Esophagus squamous epithelium (tissue), 5 donors: ENCODE results near the gene SMYD2. TPM values are rescaled to one million over a fixed set of nuclear protein-coding genes. Genes with fewer than 3 reads are reported as not detected.

ENCODE experiments used
- DNase-seq: peaks from one replicate; lab custom pipeline; 2025; lab: John Stamatoyannopoulos, UW
- H3K27ac ChIP-seq, 4 donors: fragments of 200-600 bp; sonication (generic); one replicate each; pipeline ENCODE4 v1.5.1; 2016 to 2019; ENCODE audit warnings: mild to moderate bottlenecking in 1 of 4
- H3K27me3 ChIP-seq, 4 donors: fragments of 200-600 bp; sonication (generic); 1 replicate in 3 of 4; 2 replicates in 1 of 4; pipeline versions ENCODE4 v1.5.1 to v1.6.0; 2017 to 2021; ENCODE audit warnings: antibody characterized with exemption in 1 of 4
- H3K36me3 ChIP-seq, 3 donors: fragments of 200-600 bp; sonication (generic); one replicate each; pipeline ENCODE4 v1.5.1; 2016 to 2019
- H3K4me1 ChIP-seq, 3 donors: fragments of 200-600 bp; sonication (generic); one replicate each; pipeline ENCODE4 v1.5.1; 2017 to 2019
- H3K4me3 ChIP-seq, 4 donors: fragments of 200-600 bp; sonication (generic); 1 replicate in 3 of 4; 2 replicates in 1 of 4; pipeline ENCODE4 v1.5.1; 2016 to 2019; ENCODE audit warnings: mild to moderate bottlenecking in 2 of 4, moderate library complexity in 1 of 4
- H3K9me3 ChIP-seq, 3 donors: fragments of 200-600 bp; sonication (generic); one replicate each; pipeline ENCODE4 v1.5.1; 2016 to 2019
- CTCF ChIP-seq, 6 experiments: fragments of 450-650 bp in 4 of 6; fragments of 200-600 bp in 2 of 6; sonication (generic) in 2 of 6; IDR thresholded peaks; one replicate each; pipeline ENCODE4 v1.5.1; 2016 to 2019; ENCODE audit warnings: antibody characterized with exemption in 6 of 6, mild to moderate bottlenecking in 4 of 6, moderate library complexity in 4 of 6
- POLR2A ChIP-seq, 4 donors: fragments of 450-650 bp; IDR thresholded peaks; one replicate each; pipeline ENCODE4 v1.6.1; 2017; ENCODE audit warnings: antibody characterized with exemption in 4 of 4, mild to moderate bottlenecking in 4 of 4, moderate library complexity in 3 of 4
- WGBS, 2 donors: methylation state at CpG; one replicate each; pipeline ENCODE4 v1.1.5; 2018; 5-methylcytosine and 5-hydroxymethylcytosine counted together
- intact Hi-C: fragments of 100-400 bp; cut with DNase I; formaldehyde crosslinking; loops from one replicate; pipeline ENCODE4 v1.15.0; 2022
- total RNA-seq, 4 donors: library from RNA; depleted of rRNA; stranded (reverse); fragments of >200 nt; gene quantifications; one replicate each; pipeline ENCODE4 v1.1.0, GENCODE V29; 2016
- donor health status: DM: yes; HTN: yes; CAD: no.

Gene SMYD2
- total RNA-seq, 4 donors from 2014 or later = 19.0 to 35.5 (median 30.4) TPM

DNA sequence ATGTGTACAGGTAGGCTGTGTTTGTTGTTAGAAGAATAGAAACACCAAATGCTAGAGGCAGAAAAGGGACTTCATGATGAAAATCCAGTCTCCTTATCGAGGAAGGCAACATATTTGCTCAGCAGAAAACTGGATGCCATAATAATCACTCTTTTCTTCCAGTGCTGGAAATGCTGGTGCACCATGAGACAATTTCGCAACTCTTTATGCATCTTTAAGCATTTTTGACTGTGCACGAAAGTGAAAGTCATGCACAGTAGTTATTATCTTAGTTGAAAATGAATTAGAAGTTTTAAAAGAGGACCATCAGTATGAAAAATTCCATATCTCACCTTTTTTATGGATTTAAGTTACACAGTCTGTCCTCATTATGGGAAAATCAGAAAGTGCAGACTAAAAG, 29.1 kb downstream of the SMYD2 start:
- H3K36me3 ChIP-seq = peaks cover 0 to 17% (median 0%) of the 10 kb centered on the region in 3 donors
- WGBS, 2 donors = 60% methylated on average over 3 of the region's 3 CpGs
- H3K27ac ChIP-seq = no peak overlapping the region
- TF ChIP-seq POLR2A (IDR thresholded peaks at IDR 0.05) = no peak
- no peak for TF ChIP-seq CTCF (IDR thresholded peaks at IDR 0.05)
- H3K4me3 ChIP-seq = no peak overlapping the region
- intact Hi-C loops = no loop called here
- H3K9me3 ChIP-seq = no peaks in the 10 kb centered on the region
- no peak for DNase-seq
- peaks cover 0 to 4% (median 0%) of the 10 kb centered on the region in 3 donors for H3K4me1 ChIP-seq
- no peaks in the 10 kb centered on the region for H3K27me3 ChIP-seq

DNA sequence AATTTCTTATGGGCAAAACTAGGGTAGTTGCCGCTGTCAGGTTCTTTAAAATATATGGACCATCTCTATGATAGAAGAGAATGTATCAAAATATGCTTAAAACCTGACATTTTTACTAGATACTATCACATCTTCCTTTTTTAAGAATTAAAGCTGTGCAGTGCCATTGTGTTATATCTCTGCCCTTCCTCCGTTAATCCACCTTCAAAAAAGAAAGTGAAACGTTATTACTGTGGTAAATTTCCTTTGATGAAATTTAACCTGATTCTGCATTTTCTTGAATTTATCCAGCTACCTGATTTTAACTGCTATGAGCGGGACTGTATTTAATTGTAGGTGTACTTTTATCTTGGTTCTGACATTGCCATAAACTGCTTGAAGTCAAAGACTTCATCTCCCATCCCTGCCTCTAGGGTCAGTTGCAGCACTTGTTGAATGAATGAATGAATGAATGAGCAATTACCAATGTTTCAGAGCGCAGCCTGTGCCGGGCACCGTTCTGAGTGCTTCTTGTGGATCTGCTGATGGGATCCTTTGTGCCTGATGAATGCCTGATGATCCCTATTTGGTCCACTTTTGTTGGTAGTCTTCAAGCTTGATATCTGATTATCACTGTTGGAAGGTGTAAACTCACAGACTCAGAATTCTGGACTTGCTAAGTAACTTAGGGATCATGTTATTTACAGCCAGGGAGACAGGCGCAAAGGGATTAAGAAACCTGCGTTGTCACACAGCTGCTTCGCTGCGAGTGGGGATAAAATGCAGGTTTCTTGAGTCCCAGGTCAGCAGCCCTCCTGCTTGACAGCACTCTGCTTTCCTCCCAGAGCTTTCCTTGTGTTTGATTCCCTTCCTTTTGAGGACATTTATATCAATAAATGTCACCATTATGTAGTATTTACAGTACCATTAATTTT, 30.1 kb downstream of the SMYD2 start:
- Histone ChIP-seq H3K27ac (no peak overlapping the region), H3K4me1 (peaks cover 0 to 4% (median 0%) of the 10 kb centered on the region in 3 donors), H3K4me3 (no peak overlapping the region), H3K27me3 (no peaks in the 10 kb centered on the region), H3K9me3 (no peaks in the 10 kb centered on the region), H3K36me3 (peaks cover 0 to 21% (median 0%) of the 10 kb centered on the region in 3 donors)
- WGBS, 2 donors = 73 to 80% methylated on average over 11 of the region's 11 CpGs
- intact Hi-C loops = no loop called here
- DNase-seq = no peak
- TF ChIP-seq CTCF (IDR thresholded peaks at IDR 0.05) = no peak
- TF ChIP-seq POLR2A (IDR thresholded peaks at IDR 0.05) = no peak

GRCh38 chr1:214312530-214313051, 31.6 kb downstream of the SMYD2 start:
- Histone ChIP-seq H3K4me1 (peaks cover 0 to 4% (median 0%) of the 10 kb centered on the region in 3 donors), H3K36me3 (peaks cover 0 to 30% (median 0%) of the 10 kb centered on the region in 3 donors), H3K27me3 (no peaks in the 10 kb centered on the region), H3K9me3 (no peaks in the 10 kb centered on the region), H3K4me3 (no peak overlapping the region), H3K27ac (no peak overlapping the region)
- DNase-seq = no peak
- WGBS, 2 donors = 90 to 92% methylated on average over 9 to 10 of the region's 10 CpGs
- intact Hi-C loops = no loop called here
- TF ChIP-seq POLR2A (IDR thresholded peaks at IDR 0.05) (no peak), CTCF (IDR thresholded peaks at IDR 0.05) (no peak)

DNA sequence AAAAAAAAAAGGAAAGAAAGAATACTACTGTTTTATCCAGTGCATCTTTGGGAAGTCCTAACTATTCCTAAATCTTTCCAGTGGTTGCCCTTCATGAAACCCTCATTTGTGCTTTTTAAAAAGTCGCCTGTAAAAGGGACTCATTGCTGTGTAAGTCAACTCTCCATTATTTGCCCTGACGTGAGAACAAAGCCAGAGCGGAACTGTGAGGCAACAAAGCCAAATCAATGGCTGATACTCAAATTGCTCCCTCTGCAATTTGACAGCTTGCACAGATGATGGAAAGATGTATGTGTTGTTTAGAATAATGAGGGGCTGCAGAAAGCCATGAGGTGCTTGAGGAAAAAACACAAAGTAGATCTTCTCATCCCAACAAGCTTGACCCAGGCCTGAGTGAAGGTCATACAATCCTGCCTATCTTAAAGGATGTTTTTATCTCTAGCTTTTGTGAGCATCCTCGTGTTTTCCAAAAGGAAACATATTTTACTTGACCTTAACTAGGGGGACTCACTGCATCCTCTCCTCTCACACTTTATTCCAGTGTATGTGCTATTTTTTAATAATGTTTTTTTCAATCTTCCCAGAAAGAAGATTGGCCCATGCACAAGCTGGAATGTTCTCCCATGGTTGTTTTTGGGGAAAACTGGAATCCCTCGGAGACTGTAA, 33.4 kb downstream of the SMYD2 start:
- intact Hi-C loops = no loop called here
- DNase-seq = no peak
- Histone ChIP-seq H3K9me3 (no peaks in the 10 kb centered on the region), H3K27me3 (no peaks in the 10 kb centered on the region), H3K4me3 (no peak overlapping the region), H3K36me3 (peaks cover 0 to 44% (median 0%) of the 10 kb centered on the region in 3 donors), H3K27ac (no peak overlapping the region), H3K4me1 (peaks cover 0 to 4% (median 0%) of the 10 kb centered on the region in 3 donors)
- TF ChIP-seq CTCF (IDR thresholded peaks at IDR 0.05) = no peak
- no peak for TF ChIP-seq POLR2A (IDR thresholded peaks at IDR 0.05)
- WGBS, 2 donors = 70 to 82% methylated on average over 5 of the region's 5 CpGs
